Right atrium auricular region (tissue), 2 donors: ENCODE measurements around the gene HDAC10. TPM values are rescaled to one million over a fixed set of nuclear protein-coding genes. Genes with fewer than 3 reads are reported as not detected.

Source experiments
- DNase-seq: peaks from one replicate; pipeline ENCODE4 v3.0.0-alpha.2; 2019; ENCODE audit warnings: low spot score
- H3K27ac ChIP-seq, 2 donors: fragments of 200-600 bp; sonication (generic); 1 replicate in 1 of 2; 2 replicates in 1 of 2; pipeline ENCODE4 v1.5.1; 2016 to 2019
- H3K27me3 ChIP-seq, 2 donors: fragments of 200-600 bp; sonication (generic); one replicate each; pipeline versions ENCODE4 v1.5.1 to v1.6.0; 2017 to 2019
- H3K36me3 ChIP-seq: fragments of 200-600 bp; sonication (generic); one replicate; pipeline ENCODE4 v1.5.1; 2016
- H3K4me1 ChIP-seq, 2 donors: fragments of 200-600 bp; sonication (generic); one replicate each; pipeline versions ENCODE4 v1.5.1 to v1.6.0; 2017 to 2019
- H3K4me3 ChIP-seq, 2 donors: fragments of 200-600 bp; sonication (generic); 1 replicate in 1 of 2; 2 replicates in 1 of 2; pipeline ENCODE4 v1.5.1; 2017 to 2019; ENCODE audit warnings: mild to moderate bottlenecking in 1 of 2, moderate library complexity in 1 of 2
- H3K9me3 ChIP-seq, 2 donors: fragments of 200-600 bp; sonication (generic); one replicate each; pipeline ENCODE4 v1.5.1; 2019
- total RNA-seq, 2 donors: library from RNA; depleted of rRNA; stranded (reverse); fragments of >200 nt; gene quantifications; one replicate each; pipeline ENCODE4 v1.1.0, GENCODE V29; 2016
- TF ChIP-seq, protein P1 (sequence below), 2 donors: fragments of 200-600 bp; sonication (generic); IDR thresholded peaks; one replicate each; pipeline ENCODE4 v1.5.1; 2019; ENCODE audit warnings: antibody characterized with exemption in 2 of 2

The HDAC10 gene
- total RNA-seq, 2 donors from 2014 or later: 6.7 to 9.1 TPM

DNA sequence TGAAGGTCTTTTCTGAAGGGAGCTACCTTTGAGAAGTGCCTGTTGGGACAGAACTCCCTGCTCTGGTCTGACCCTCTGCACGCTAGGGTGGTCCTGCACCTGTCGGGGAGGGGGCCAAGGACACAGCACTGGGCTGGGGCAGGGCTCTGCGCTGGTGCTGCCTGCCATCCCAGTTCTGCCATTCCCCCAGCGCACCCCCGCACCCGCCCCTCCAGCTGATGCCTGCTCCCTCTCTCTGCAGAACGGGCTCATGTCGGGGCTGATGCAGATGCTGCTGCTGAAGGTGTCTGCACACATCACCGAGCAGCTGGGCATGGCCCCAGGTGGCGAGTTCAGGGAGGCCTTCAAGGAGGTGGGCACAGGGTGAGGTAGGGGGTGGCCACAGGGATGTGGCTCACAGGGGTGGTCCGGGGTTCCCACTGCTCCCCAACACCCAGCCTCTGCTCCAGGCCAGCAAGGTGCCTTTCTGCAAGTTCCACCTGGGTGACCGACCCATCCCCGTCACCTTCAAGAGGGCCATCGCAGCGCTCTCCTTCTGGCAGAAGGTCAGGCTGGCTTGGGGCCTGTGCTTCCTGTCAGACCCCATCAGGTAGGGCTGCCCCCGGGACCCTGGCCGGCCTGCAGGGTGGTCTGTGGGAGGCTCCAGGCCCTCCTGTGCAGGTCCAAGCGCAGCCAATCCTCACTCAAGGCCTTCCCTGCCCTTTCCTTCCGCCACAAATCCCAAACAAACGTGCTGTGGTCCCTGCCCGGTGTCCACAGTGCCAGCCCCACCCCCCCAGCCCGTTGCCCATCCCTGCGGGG lies 53.9 kb downstream of the HDAC10 start:
- TF ChIP-seq, protein P1, sequence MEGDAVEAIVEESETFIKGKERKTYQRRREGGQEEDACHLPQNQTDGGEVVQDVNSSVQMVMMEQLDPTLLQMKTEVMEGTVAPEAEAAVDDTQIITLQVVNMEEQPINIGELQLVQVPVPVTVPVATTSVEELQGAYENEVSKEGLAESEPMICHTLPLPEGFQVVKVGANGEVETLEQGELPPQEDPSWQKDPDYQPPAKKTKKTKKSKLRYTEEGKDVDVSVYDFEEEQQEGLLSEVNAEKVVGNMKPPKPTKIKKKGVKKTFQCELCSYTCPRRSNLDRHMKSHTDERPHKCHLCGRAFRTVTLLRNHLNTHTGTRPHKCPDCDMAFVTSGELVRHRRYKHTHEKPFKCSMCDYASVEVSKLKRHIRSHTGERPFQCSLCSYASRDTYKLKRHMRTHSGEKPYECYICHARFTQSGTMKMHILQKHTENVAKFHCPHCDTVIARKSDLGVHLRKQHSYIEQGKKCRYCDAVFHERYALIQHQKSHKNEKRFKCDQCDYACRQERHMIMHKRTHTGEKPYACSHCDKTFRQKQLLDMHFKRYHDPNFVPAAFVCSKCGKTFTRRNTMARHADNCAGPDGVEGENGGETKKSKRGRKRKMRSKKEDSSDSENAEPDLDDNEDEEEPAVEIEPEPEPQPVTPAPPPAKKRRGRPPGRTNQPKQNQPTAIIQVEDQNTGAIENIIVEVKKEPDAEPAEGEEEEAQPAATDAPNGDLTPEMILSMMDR (IDR thresholded peaks at IDR 0.05): no peak
- Histone ChIP-seq H3K9me3 (no peaks in the 10 kb centered on the region), H3K27me3 (no peaks in the 10 kb centered on the region), H3K4me1 (peaks cover 0 to 17% of the 10 kb centered on the region in 2 donors), H3K36me3 (peaks cover 45% of the 10 kb centered on the region), H3K27ac (no peak overlapping the region), H3K4me3 (no peak overlapping the region)
- DNase-seq: no peak

DNA sequence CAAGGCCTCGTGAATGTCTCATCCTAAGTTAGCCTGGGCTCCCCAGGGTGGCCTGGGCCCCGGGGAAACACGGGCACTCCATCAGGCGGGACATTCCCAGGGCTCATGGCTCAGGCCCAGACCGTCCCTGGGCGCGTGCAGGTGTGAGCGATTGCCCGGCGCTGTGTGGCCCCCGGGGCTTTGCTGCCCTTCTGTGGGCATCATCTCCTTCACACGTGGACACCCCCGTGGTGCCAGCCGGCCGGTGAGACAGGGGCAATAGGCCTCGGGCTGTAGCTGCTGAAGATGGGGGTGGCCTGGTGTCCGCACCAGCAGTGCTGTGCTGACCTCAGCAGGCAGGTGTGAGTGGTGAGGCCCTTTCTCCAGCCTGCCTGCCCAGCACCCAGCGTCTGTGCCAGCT lies 54.8 kb downstream of the HDAC10 start:
- H3K27me3 ChIP-seq: no peaks in the 10 kb centered on the region
- no peaks in the 10 kb centered on the region for H3K9me3 ChIP-seq
- no peak overlapping the region for H3K4me3 ChIP-seq
- DNase-seq: no peak
- H3K4me1 ChIP-seq: peaks cover 0 to 16% of the 10 kb centered on the region in 2 donors
- TF ChIP-seq, protein P1 (IDR thresholded peaks at IDR 0.05): no peak
- no peak overlapping the region for H3K27ac ChIP-seq
- peaks cover 45% of the 10 kb centered on the region for H3K36me3 ChIP-seq

Other genes with a start within 250 kb of the HDAC10 start
- not detected for gene IL17REL, start 238.5 kb downstream of the HDAC10 start, total RNA-seq
- gene TTLL8, start 193.0 kb downstream of the HDAC10 start, total RNA-seq: not detected
- under 1 TPM in 1 of 2 donors, not detected in 1; 0.71 TPM for gene MLC1, start 165.8 kb downstream of the HDAC10 start, total RNA-seq
- gene MOV10L1, start 161.3 kb downstream of the HDAC10 start, total RNA-seq: 1 to 10 TPM in 1 of 2 donors, under 1 TPM in 1; 0.43 to 1.1 TPM
- 1 to 10 TPM in 1 of 2 donors, under 1 TPM in 1; 0.67 to 1.7 TPM for gene PANX2, start 80.5 kb downstream of the HDAC10 start, total RNA-seq
- gene TRABD, start 65.4 kb downstream of the HDAC10 start, total RNA-seq: 10 to 100 TPM; 12.3 to 20.0 TPM
- 10 to 100 TPM; 18.0 to 20.0 TPM for gene SELENOO, start 50.3 kb downstream of the HDAC10 start, total RNA-seq
- 10 to 100 TPM; 19.5 to 22.1 TPM for gene TUBGCP6, start 6.2 kb downstream of the HDAC10 start, total RNA-seq
- gene MAPK12, start 10.4 kb upstream of the HDAC10 start, total RNA-seq: 10 to 100 TPM in 1 of 2 donors, 1 to 10 TPM in 1; 5.0 to 13.0 TPM
- gene MAPK11, start 19.1 kb upstream of the HDAC10 start, total RNA-seq: 1 to 10 TPM; 3.7 to 4.0 TPM
- 10 to 100 TPM; 60.3 to 92.8 TPM for gene PLXNB2, start 56.4 kb upstream of the HDAC10 start, total RNA-seq
- gene DENND6B, start 75.7 kb upstream of the HDAC10 start, total RNA-seq: 1 to 10 TPM in 1 of 2 donors, under 1 TPM in 1; 0.85 to 1.0 TPM
- gene PPP6R2, start 92.1 kb upstream of the HDAC10 start, total RNA-seq: 10 to 100 TPM; 45.2 to 54.8 TPM
- 10 to 100 TPM; 41.1 to 57.1 TPM for gene SBF1, start 223.8 kb upstream of the HDAC10 start, total RNA-seq
- gene ADM2, start 230.3 kb upstream of the HDAC10 start, total RNA-seq: under 1 TPM in 1 of 2 donors, not detected in 1; 0.08 TPM
- not detected for gene MIOX, start 235.6 kb upstream of the HDAC10 start, total RNA-seq